GM18498 (cell line): ENCODE data around the gene MOB3A.

ENCODE experiments used
- ATAC-seq: cut with Tn5 transposase; IDR thresholded peaks from one replicate; pipeline ENCODE4 v1.9.1; 2021; ENCODE audit warnings: mild to moderate bottlenecking, moderate library complexity; ENCODE audit not compliant: unreplicated experiment

Gene MOB3A

DNA sequence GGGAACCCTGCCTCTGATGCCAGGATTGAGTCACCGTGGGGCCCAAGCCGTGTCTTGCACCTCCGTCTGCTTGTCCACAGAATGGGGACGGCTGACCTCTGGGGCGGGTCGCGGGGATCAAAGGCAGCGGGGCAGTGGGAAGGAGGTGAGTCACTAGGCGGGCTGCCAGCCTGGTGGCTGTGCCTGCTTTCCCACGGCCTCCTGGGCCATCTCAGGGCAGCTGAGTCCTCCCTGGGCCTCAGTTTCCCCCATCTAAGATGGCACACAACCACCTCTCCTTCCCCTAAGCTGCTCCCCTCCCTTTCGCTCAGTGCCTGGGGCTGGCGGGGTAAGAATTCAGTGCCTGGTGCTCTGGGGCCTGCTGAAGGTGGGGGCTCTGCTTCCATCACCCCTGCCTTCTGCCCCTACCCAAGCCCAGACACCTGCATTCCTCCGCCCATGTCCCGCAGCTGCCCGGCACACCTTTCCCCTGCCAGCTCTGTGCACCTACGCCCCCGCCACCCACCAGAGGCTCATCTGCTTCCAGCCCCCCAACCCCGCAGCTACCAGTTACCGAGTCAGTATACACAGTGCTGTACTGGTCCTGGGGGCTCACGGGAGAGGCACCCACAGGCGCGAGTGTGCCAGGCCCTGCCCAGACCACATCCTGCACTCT is 48.5 kb downstream of the MOB3A start:
- ATAC-seq: no peak

DNA sequence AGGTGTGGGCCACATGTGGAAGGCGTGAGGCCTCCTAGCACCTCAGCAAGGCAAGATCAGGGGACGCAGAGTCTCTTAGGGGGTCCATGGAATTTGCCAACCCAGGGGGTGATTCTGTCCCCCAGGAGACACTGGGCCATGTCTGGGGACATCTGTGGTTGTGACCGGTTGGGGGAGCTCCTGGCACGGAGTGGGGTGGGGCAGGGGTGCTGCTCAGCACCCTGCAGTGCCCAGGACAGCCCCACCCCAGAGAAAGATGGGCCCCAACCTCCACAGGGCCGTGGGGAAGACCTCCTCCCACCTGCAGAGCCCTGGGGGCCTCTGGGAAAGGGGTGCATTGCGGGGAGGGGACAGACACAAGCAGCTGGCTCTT is 49.1 kb downstream of the MOB3A start:
- no peak for ATAC-seq

DNA sequence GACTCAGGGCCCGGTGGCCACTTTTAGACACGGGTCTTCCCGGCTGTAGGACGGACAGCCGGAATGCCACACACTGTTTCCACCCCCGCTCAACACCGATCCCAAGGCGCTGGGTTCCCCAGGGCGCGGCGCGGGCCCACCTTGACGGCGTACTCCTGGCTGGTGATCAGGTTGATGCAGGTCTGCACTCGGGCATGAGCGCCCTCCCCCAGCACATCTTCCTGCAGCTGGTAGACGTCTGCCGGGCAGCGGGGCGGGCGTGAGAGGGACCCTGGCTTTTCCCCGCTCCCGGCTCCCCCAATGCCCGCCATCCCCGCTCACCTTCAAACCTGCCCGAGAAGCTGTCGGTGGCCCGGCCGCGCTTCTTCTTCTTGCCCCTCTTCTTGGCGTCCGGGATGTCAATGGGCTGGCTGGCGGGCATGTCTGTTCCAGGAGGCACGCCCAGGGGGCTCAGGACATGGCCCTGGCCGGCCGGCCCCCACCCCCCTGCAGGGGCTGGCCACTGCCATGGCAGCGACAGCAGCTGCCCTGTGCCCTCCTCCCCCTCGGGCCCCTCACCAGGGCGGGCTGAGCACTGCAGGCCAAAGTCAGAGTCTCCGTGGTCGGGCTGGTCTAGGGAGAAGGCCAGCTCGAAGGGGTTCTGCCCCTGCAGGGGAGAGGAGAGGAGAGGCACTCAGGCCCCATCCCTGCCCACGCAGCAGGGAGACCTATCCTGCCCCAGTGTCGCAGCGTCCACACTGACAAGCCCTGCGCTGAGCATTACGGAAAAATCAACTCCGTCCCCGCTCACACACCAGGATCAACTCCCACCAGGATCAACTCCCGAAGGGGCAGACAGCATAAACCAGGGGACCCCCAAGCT is 49.8 kb downstream of the MOB3A start:
- ATAC-seq: no peak

DNA sequence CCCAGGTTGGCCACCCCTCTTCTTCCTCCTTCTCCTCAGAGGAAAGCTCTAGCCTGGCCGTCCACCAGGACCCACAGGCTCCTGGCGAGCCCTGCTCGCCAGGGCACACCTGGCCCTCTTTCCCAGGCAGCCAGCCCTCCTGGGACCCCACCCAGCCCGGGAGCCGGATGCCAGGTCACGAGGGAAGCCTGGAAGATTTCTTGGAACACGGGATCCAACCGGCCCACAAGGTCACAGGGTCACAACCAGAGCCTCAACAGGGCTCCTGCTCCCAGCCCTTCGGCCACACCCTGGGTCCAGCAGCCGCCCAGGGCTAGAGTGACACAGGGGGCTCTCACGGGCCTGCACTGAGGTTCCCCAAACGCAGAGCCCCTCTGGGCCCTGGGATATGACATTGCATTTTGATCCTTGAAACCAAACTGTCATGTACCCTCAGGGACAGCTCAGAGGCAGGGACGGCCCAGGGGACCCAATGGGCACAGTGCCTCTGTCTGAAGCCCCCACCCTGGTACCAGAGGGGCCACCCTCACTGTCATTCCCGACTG is 50.6 kb downstream of the MOB3A start:
- ATAC-seq: no peak

DNA sequence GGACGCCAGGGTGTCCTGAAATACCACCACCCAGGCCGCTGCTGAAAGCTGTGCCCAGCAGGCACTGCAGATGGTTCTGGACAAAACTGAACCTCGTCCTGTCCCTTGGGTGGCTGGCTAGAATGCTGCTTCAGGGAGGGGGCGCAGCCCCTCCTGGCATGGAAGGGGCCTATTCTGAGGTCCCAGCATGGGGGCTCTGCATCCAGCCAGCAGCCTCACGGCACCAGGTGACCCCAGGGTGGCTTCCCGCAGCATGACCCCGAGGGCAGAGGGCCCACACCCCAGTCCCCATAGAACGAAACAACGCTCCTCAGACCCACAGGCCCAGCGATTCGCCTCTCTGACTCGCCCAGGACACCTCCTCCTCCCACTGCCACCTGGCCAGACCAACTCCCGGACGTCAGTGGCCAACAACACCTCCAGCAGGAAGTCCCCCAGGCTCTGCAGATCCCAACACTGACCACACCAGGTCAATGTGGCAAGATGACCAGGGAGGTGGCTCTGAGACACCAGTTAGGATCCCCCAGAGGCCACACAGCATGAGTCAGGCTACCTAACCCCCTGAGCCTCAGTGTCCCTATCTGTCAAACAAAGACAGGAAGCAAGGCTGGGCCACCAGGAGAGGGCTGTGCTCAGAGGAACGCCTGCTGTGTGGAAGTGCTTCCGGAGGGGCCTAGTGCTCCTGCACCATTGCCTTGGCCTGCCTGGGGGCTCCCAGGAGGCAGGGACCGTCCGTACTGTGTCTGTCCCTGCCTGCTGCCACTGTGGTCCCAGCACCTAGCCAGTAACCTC is 51.2 kb downstream of the MOB3A start:
- ATAC-seq: no peak

DNA sequence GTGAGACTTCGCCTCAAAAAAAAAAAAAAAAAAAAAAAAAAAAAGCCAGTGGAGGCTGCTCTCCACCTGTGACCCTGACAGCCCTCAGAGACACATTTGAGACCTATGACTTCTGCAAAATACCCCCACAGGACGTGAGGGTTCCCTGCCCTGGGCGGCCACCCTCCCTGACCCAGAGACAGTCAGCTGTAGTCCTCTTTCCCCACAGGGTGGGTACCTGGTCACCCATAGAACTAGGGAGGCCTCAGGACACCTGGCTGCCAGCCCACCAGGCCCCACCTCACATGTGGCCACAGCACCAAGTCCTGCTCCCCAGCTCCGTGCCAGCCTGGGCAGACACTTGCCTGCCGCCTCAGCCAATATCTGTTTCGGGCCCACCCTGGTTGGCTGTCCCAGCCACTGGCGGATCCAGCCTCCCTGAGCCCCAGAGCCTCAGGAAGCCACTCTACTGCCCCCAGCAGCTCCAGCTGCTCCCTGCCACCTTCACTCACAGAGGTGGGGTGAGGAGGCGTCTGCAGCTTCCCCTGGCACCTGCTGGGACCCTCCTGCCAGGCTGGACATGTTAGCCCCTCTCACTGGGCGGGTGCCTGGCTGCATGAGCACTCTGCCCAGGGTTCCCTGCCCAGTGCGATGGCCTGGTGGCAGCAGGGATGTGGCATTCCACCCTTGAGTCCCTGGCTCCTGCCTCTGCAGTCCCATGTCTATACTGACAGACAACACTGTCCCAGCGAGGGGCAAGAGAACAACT is 52.0 kb downstream of the MOB3A start:
- no peak for ATAC-seq

DNA sequence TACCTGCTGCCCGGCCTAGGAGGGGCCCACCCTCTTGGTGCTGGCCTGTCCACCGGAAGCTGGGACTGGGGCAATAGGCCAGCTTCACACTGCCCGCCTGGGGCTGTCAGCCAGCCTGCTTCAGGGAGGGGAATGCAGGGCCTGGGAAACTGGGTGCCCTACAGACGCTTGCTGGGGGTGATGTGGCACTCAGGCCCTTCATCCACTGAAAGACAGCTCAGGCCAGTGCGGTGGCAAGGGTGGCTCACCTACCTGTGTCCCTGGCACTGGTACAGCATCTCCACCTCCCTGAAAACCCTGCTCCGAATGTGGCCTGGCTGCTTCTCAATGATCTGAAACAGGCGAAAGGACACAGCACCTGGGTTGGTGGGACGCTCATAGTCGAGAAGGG is 52.9 kb downstream of the MOB3A start:
- no peak for ATAC-seq

DNA sequence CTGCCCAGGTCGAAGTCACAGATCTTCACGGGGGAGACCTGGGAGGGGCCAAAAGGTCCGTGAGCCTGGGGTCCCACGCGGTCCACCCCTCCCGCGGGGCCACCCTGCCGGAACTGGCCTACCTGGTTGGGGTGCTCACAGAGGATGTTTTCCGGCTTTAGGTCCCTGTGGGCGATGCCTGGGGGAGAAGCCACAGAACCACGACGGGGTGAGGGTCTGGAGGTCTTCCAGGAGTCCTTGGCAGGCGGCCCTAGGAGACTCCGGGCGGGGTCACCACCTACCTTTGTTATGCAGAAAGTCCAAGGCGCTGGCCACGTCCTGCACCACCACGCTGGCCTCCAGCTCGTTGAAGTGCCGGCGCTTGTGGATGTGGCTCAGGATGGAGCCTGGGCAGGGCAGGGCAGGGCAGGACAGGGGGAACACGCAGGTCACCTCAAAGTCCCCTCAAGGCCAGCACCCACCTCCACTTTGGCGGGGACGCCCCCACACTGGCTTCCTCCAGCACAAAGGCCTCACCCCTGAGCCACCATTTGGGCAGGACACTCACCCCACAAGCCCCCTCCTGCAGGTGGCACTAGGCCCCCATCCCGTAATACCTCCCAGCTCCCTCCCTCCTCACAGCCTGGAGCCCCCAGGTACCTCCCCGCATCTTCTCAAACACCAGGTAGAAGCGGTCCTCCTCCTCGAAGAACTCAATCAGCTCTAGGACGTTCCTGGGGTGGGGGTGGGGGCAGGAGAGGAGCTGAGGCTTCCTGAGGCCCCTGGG is 53.5 kb downstream of the MOB3A start:
- ATAC-seq: peak; percentile 1

DNA sequence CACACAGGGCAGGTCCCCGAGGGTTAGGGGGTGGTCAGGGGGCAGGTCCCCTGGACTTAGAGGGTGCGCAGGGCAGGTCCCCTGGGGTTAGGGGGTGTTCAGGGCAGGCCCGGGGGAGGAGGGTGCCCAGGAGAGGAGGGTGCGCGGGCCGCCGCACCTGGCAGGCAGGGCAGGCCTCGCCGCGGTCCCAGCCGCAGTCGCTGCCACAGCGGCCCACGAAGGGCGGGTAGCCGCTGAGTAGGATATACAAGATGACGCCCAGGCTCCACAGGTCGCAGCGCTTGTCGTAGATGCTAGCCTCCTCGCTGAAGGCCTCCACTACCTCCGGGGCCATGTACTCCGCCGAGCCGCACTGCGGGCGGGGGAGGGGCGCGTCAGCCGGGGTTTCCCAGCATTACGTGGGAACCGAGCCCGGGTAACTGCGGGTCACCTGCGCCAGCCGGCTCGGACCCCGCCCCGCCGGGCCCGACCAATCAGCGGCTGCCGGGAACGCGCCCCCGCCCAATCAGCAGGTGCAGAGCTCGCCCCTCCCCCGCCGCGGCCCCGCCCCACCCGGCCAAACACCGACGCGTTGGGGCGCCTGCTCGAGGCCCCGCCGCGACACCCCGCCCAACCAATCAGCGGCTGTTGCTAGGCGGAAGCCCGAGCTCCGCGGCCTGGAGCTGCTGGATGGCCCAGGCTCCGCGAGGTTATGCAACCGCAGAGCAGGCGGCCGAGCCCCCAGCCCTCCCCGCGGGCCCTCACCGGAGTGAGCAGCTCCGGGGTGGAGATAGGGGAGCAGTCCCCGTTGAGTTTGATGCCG is 54.2 kb downstream of the MOB3A start:
- ATAC-seq: peak; percentile 66

DNA sequence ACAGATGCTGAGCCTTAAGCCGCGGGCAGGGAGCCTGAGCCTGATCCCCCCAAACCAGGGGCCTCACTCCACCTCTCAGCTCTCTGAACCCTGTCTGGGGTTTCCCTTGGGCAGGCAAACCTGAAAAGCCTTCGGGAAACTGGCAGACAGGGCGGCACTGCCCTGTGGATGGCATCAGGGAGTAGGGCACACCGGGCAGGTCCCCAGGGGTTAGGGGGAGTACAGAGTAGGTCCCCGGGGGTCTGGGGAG is 54.8 kb downstream of the MOB3A start:
- ATAC-seq: no peak

DNA sequence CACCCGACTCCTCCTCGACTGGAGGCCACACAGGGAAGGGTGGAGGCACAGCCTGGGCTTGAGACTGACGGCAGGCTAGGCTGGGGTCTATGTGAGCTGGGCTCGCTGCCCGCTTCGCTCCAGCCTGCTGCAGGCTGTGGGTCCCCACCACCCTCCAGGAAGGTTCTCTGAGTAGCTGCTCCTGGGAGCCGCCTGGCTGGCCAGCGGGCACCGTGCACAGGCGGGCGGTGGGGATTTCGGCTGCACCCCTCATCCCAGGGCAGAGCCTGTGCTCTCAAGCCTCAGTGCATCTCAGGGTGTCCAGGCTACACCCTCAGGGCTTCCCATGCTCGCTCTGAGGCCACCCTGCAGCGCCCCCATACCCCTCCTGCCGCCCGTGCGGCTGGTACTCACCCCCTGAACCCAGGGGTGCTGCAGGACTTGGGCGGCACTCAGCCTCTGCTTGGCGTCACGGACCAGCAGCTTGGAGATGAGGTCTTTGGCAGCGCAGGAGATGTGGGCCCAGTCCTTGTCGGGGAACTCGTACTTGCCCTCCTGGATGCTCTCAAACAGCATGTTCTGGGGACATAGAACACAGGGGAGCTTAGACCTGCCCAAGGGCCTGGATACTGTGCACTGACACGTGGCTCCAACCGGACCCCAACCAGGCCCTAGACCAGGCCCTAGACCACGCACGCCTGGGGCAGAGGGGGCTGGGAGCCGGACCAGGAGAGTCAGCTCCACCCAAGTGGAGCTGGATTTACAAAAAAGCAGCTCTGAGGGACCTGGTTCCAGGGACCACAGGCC is 55.3 kb downstream of the MOB3A start:
- no peak for ATAC-seq

DNA sequence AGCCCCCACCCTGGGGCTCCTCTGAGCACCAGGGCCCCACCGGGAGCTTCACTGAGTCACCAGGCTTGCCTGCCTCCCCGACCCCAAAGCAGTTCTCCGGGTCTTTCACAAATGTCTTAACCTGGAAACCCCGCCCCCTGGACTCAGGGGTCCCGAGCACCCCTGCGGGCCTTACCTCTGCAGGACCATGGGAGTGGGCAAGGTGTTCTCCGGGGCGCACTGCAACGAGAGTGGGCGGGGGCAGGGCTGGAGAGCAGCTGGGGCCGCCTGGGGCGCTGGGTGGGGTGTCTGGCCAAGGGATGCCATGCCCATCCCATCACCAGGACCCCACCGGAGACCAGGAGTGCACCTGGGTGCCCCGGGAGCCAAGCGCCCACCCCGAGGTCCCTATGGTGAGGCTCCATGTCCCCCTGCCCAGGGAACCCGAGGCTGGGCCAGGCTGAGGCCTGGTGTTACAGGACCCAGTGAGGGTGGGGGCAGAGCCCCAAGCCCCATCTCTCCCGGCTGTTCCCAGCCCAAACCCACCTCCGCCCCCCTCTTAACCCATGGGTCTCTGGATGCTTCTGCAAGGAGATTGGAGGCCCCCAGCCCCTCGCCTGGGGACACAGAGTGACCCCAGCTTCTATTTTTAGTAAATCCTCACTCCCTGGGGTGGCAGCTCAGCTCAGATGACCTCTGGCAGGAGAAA is 56.0 kb downstream of the MOB3A start:
- no peak for ATAC-seq

DNA sequence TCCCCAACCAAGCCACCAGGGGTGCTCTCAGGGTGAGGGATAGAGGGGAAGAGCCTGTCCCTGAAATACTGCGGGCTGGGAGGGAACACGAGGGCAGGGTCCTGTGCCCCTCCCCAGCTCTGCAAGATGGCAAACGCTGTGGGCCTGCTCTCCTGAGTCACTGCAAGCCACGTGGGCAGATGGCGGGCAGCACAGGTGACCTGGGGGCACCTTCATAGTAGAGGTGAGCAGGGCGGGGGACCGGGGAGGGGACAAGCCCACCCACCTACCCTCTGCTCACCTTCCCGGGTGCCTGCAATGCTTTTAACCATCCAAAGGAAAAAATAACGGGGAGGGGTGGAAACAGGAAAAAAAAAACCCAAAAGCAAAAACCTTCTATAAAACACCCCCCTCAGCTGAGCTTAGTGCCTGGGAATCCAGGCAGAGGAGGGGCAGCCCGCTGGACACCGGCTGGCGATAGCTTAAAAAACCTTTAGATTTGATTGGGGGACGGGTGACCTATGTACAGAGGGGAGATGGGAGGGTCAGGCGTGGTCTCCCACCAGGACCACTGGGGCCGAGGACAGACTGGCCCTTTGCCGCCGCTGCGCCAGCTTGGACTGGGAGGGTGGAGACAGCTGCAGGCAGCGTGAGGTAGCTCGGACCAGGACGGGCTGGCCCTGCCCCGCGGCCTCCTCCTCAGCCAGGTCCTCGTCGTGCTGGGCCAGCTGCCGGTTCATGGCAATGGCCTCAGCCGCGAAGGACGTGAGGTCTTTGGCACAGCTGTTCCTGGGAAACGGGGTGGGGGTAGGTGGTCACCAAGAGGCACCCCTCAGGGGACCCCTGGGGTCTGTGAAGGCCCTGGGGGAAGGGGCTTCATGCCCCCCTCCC is 56.8 kb downstream of the MOB3A start:
- ATAC-seq: no peak

DNA sequence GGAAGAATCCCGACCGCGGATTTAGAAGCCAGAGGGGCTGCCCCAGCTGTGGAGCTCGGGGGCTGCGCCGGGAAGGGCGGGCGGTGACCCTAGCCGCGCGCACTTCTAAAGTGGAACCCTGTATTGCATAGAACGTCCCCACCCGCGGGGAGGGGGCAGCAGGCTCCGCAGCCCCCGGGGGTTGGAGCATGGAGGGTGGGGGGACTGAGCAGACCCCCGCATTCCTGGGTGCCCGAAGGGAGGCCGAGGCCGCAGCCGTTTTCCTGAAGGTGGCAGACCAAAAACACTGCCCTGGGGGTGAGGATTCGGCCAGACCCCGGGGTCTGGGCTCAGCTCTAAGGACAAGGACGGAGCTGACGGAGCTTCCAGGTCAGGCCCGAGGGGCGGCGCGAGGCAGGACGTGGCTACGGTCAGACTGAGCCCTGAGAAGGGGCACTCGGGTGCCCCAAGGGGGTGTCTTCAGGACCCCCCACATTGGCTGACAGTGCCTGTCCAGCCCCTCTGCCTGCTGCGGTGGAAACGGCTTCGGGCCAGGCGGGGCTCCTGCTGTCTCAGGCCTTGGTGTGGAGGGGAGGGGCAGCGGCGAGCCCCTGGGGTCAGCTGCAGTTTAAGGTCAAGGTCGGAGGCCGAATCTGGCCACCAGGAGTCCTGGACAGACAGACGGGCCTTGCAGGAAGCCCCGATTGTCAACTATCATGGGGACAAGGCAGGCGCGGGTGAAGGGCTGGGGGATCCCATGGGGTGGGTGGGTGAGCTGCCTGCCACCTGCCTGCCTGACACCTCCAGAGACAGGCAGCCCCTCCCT is 57.6 kb downstream of the MOB3A start:
- no peak for ATAC-seq

DNA sequence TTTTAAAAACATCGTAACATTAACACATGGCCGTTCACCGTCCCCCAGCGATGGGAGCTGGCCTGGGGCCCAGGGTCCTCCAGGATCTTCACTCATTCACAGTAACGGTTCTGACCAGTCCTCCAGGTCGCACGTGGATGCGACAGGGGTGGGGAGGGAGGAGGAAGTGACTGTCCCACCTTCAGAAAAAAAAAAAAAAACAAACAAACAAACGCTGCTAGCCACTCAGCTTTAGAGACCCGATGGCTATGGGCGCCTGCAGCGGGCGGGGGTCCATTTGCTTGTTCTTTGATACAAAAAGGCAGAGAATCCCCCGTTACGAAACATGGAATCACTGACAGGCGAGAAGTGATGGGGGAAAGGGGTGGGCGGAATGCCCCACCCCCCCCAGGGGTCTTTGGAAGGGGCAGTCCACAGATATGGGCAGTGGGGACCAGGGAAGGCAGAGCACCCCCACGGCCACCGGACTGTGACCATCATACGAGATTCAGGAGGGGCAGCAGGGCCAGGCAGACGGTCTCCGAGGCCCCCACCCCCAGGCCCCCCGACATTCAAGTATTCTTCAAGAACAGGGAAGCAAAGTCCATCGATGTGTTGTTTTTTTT is 58.4 kb downstream of the MOB3A start:
- no peak for ATAC-seq

DNA sequence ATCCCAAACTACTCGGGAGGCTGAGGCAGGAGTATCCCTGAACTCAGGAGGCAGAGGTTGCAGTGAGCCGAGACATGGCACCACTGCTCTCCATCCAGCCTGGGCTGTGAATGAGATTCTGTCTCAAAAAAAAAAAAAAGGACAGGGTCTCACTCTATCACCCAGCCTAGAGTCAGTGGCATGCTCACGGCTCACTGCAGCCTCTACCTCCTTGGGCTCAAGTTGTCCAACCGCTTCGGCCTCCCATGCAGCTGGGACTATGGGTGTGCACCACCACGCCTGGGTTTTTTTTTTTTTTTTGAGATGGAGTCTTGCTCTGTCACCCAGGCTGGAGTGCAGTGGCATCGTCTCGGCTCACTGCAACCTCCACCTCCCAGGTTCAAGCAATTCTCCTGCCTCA is 59.7 kb downstream of the MOB3A start:
- no peak for ATAC-seq
